ENCODE data around the gene FTO. TPM values are rescaled to one million over a fixed set of nuclear protein-coding genes. Genes with fewer than 3 reads are reported as not detected.

The FTO gene
- total RNA-seq, 1 donor from 2014 or later = 85.1 TPM

DNA sequence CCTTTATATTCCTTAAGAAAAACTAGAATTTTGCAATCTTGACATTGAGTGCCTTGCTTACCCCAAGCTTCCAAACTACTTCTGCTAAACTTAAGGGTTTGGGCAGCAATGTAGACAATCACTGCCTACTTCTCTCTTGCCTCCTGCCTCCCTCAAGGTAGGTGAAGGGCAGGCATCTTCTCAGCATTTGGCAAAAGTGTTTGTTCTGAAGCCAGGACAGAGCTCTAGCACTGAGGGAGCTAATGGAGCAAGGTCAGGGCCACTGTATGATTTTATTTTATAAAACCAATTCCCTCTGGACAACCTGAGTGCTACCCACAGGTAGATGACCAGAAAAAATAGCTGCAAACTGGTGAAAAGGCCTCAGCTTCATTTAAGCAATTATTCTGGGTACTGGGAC lies 470.8 kb downstream of the FTO start:
- no peak overlapping the region for H3K27ac Mint-ChIP-seq
- H3K4me1 Mint-ChIP-seq (ENCODE audit: unreplicated experiment) = peaks cover 75% of the 10 kb centered on the region
- H3K36me3 Mint-ChIP-seq = no peaks in the 10 kb centered on the region
- TF ChIP-seq, protein P1, sequence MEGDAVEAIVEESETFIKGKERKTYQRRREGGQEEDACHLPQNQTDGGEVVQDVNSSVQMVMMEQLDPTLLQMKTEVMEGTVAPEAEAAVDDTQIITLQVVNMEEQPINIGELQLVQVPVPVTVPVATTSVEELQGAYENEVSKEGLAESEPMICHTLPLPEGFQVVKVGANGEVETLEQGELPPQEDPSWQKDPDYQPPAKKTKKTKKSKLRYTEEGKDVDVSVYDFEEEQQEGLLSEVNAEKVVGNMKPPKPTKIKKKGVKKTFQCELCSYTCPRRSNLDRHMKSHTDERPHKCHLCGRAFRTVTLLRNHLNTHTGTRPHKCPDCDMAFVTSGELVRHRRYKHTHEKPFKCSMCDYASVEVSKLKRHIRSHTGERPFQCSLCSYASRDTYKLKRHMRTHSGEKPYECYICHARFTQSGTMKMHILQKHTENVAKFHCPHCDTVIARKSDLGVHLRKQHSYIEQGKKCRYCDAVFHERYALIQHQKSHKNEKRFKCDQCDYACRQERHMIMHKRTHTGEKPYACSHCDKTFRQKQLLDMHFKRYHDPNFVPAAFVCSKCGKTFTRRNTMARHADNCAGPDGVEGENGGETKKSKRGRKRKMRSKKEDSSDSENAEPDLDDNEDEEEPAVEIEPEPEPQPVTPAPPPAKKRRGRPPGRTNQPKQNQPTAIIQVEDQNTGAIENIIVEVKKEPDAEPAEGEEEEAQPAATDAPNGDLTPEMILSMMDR (conservative IDR thresholded peaks at IDR 0.05) = no peak
- no peak for DNase-seq (ENCODE audit: extremely low spot score, unreplicated experiment)
- H3K9me3 Mint-ChIP-seq = no peaks in the 10 kb centered on the region
- peaks cover 53% of the 10 kb centered on the region for H3K27me3 Mint-ChIP-seq
- H3K4me3 Mint-ChIP-seq = peak overlapping the region; percentile 59

DNA sequence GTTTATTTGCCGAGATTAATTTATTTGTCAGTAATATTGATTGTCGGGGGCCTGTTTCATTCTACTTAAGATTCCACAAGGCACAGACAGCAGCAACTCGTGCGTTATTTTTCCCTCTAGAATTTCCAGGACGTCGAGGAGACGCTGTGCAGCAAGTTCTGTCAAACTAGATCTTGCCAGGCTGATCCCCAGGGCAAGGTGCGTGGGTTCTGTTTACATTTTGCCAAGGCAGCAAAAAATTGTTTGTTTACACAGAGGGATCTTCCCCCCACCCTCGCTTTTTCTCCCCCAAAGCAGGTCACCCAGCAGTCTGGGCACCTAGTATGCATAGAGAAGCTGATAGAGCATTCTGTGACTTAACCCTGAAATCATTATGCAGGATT lies 471.2 kb downstream of the FTO start:
- Mint-ChIP-seq H3K27ac (peak overlapping the region; percentile 13), H3K36me3 (no peaks in the 10 kb centered on the region), H3K4me3 (peak overlapping the region; percentile 59), H3K27me3 (peaks cover 53% of the 10 kb centered on the region), H3K4me1 (ENCODE audit: unreplicated experiment) (peaks cover 78% of the 10 kb centered on the region), H3K9me3 (no peaks in the 10 kb centered on the region)
- TF ChIP-seq, protein P1 (conservative IDR thresholded peaks at IDR 0.05) = no peak
- no peak for DNase-seq (ENCODE audit: extremely low spot score, unreplicated experiment)

DNA sequence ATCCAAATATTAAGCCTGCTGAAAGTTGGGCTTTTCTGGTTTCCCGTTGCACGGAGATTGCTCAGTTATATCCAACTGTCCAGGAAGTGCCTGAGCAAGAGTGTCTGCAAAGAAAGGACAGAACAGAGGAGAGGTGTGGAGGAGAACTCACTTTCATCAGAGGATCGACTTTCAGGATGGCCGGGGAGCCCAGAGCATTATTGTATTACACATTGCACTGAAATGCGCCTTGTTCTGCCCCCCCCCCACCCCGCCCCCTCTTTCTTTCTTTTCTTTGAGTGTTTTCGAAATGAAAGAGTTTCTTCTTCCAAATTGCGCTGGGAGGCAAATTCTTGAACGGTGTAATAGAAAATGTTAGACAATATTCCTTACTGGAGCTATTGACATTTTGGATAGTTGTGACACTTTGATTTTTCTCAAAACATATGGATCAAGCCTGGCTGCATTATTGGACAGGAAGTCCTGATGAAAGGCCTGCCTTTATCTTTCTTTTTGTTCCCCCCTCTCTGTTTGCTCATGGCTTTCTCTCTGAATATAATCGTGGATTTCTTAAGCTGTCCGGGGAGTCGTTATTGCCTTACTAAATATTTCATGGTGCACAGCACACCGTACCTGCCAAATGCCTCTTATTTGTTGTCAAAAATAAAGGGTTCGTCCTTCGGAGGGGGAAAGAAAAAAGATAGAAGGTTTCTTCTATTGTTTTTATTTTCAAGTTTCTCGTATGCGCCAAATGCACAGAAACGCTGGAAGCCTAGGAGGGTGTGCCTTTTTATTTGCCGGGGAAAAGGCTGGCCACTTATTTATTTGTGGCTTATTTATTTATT lies 471.8 kb downstream of the FTO start:
- no peak for DNase-seq (ENCODE audit: extremely low spot score, unreplicated experiment)
- Mint-ChIP-seq H3K27ac (peak overlapping the region; percentile 38), H3K9me3 (no peaks in the 10 kb centered on the region), H3K27me3 (peaks cover 48% of the 10 kb centered on the region), H3K36me3 (no peaks in the 10 kb centered on the region), H3K4me1 (ENCODE audit: unreplicated experiment) (peaks cover 77% of the 10 kb centered on the region), H3K4me3 (peak overlapping the region; percentile 63)
- TF ChIP-seq, protein P1 (conservative IDR thresholded peaks at IDR 0.05) = no peak

DNA sequence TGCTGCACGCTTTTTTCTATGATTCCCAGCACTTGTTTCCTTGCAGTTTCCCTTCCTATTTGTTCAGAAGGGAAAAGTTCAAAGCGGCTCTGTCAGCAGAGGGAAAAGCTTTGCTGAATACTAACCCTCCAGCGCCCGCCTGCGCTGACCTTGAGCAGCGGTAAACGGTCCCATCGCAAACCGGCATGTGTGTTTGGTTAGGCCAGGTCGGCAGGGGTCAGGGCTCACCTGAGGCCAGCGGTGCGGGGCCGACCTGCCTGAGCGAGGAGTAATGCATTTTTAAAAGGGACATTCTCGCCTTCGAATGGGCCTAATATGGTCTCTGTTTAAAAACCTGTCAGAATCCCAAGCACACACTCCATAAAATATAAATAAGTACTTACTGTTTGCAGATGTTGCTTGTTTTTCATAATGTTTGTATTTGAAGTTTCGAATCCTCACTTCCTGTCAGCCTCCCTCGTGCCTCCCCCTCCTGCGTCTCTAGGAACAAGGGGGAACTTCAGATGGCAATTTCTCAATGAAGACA lies 472.5 kb downstream of the FTO start:
- Mint-ChIP-seq H3K27ac (peak overlapping the region; percentile 74), H3K9me3 (no peaks in the 10 kb centered on the region), H3K36me3 (no peaks in the 10 kb centered on the region), H3K4me1 (ENCODE audit: unreplicated experiment) (peaks cover 75% of the 10 kb centered on the region), H3K27me3 (peaks cover 43% of the 10 kb centered on the region), H3K4me3 (peak overlapping the region; percentile 78)
- TF ChIP-seq, protein P1 (conservative IDR thresholded peaks at IDR 0.05) = no peak
- DNase-seq (ENCODE audit: extremely low spot score, unreplicated experiment) = no peak

DNA sequence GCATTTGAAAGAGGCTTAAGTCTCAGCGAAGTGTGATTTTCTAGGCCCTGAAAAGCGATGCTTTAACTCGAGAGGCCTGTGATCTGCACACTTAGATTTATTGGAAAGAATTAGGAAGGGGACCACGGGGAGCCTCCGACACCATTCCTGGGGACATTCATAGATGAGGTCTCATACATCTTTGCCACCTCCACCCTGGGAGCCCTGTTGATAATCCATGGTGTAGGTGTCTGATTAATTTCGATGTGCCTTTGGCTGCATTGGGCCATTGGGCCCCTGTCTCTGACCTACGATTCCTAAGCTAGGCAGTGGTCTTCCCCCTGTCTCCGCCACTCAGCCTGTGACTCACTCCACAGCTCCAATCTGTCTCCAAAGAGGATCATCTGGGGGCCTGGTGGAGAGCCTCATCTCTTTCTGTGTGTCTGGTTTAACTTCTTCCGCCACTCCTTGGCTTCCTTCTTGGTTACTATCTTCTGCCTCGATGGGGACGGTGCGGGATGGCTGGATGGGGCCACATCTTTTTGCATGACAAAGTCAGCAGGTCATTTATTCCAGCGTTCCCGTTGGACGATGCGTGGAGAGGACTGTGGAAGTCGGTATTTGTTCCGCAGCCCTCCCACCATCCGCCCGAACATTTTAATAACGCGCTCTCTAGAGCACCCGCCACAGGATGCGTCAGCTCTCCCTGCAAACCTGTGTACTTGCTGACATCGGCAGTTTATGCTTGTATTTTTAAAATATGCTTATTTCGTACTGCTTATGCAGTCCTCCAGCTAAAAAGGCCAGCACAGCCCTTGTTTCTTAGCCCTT lies 473.3 kb downstream of the FTO start:
- Mint-ChIP-seq H3K27me3 (peaks cover 36% of the 10 kb centered on the region), H3K36me3 (no peaks in the 10 kb centered on the region), H3K9me3 (no peaks in the 10 kb centered on the region), H3K27ac (peak overlapping the region; percentile 74), H3K4me1 (ENCODE audit: unreplicated experiment) (peaks cover 67% of the 10 kb centered on the region), H3K4me3 (peak overlapping the region; percentile 78)
- no peak for DNase-seq (ENCODE audit: extremely low spot score, unreplicated experiment)
- TF ChIP-seq, protein P1 (conservative IDR thresholded peaks at IDR 0.05) = no peak

Measured in type B pancreatic cell (in vitro differentiated cells).